ENCODE data around the gene SKAP2.

The SKAP2 gene

GRCh38 chr7:26659121-26659520 is 205.3 kb downstream of the SKAP2 start:
- no peak overlapping the region for H3K4me3 ChIP-seq (ENCODE audit: low read length)
- DNase-seq (ENCODE audit: low read depth), result no peak
- no peak for TF ChIP-seq CTCF (conservative IDR thresholded peaks at IDR 0.05; ENCODE audit: low read length)

DNA sequence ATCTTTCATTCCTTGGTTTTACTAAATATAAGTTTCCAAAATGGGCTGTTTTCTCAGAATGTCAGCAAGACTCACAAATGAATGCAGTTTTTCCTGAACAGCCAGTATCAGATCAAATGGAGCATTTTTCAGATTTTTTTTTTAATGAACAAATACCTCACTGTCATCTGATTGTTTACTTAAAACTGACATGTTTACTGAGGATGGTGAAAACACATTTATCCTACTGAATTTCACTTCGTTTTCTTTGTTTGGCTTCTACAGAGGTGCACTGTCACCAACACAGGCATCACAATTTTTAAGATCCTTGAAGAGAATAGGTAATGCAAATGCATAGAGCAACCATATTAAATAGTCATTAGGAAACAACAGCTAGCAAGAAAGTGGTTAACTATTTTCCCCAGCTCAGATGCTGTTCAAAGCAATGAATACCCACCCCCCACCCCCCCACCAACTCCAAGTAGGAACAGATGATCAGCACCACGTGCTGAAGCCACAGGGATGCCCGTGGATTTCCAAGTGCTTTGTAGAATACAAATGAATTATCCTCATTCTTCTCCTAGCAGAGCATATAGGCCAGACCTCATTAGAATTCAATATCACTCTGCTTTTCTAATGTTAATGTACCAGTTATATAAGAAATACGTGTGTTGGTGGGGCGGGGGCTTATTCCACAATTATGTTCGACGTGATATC is 205.9 kb downstream of the SKAP2 start:
- no peak for DNase-seq (ENCODE audit: low read depth)
- TF ChIP-seq CTCF (conservative IDR thresholded peaks at IDR 0.05; ENCODE audit: low read length), result no peak
- no peak overlapping the region for H3K4me3 ChIP-seq (ENCODE audit: low read length)

- no peak for DNase-seq (ENCODE audit: low read depth)
- H3K4me3 ChIP-seq (ENCODE audit: low read length), result no peak overlapping the region
- TF ChIP-seq CTCF (conservative IDR thresholded peaks at IDR 0.05; ENCODE audit: low read length), result no peak
Measured at GRCh38 chr7:26657686-26658388, 206.6 kb downstream of the SKAP2 start.

DNA sequence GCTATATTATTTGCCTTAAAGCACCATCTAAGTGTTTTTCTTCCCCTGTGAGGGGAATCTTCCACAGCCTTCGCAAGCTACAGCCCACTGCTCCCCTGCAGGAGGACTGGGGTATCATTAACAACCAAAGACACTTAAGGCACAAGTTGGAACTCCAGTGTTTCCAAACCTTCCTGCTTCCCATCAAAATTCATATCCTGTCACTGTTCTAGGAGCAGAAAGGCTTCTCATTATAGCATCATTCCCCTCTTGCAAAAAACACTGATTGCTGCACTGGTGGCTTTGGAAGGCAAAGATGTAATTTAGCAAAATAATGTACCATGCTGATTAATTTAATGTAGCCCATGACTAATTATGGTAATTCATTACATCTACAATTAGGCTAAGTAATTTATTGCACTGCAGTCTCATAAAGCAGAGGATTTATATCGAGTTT is 207.2 kb downstream of the SKAP2 start:
- TF ChIP-seq CTCF (conservative IDR thresholded peaks at IDR 0.05; ENCODE audit: low read length), result no peak
- H3K4me3 ChIP-seq (ENCODE audit: low read length), result no peak overlapping the region
- no peak for DNase-seq (ENCODE audit: low read depth)

DNA sequence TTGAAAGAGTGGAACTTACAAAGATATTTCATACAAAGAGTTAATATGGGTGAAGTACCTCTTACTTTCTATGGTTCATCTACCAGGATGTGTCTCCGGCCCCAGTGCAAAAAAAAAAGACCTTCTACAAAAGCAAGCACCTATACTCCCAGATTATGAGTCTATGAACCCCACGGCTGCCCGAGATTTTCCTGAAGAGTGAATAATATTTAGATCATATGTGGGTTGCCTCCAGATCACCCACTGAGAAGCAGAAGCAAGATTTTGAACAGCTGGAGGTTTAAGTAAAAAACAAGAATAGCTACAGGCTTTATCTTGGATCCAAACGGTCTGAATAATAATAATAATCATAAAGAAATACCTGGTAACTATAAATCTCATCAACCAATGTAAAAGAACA is 207.7 kb downstream of the SKAP2 start:
- TF ChIP-seq CTCF (conservative IDR thresholded peaks at IDR 0.05; ENCODE audit: low read length), result no peak
- DNase-seq (ENCODE audit: low read depth), result no peak
- H3K4me3 ChIP-seq (ENCODE audit: low read length), result no peak overlapping the region

DNA sequence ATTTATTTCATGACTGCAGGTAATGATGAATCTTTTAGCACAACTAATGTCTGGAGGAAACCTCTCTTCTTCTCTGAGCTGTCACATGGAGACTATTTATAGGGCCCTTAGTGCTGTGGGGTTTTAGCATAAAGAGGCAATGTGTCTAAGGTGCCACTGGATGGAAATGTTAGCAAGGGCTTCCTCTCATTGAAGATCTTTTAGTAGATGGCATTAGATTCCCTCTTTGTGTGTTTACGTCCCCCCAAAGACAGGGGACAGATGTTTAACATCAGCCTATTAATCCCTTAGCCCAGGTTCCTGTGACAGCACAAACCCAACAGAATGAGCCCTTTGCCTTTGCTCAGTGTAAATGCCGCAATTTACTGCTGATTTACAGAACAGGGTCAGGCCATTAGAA is 208.6 kb downstream of the SKAP2 start:
- TF ChIP-seq CTCF (conservative IDR thresholded peaks at IDR 0.05; ENCODE audit: low read length), result no peak
- no peak for DNase-seq (ENCODE audit: low read depth)
- no peak overlapping the region for H3K4me3 ChIP-seq (ENCODE audit: low read length)

All from AG10803 (cell line).